Stimulated activated CD4-positive, alpha-beta T cell treated with anti-CD3 and anti-CD28 coated beads, Interleukin-4, amount 100 ng/mL, for 48 hours (primary cell): ENCODE results near the gene KCNA2.

ENCODE experiments used
- DNase-seq, 2 donors: peaks; one replicate each; pipeline ENCODE4 v3.0.0-alpha.2; 2020; ENCODE audit warnings: low read depth in 2 of 2

KCNA2 gene

GRCh38 chr1:110605901-110606656 is at the start of gene KCNA2:
KCNA2 (minus strand) TSS chr1:110606358; CDS start chr1:110604782, 1,576 bp downstream.
- no peak for DNase-seq

GRCh38 chr1:110650609-110651008 is 44.5 kb upstream of the KCNA2 start:
- no peak for DNase-seq

GRCh38 chr1:110648417-110648816 is 42.3 kb upstream of the KCNA2 start:
- DNase-seq = no peak

GRCh38 chr1:110647254-110647891 is 41.2 kb upstream of the KCNA2 start:
- DNase-seq = no peak

- no peak for DNase-seq
Measured at GRCh38 chr1:110645821-110646735, 39.9 kb upstream of the KCNA2 start.

GRCh38 chr1:110645211-110645610 is 39.1 kb upstream of the KCNA2 start:
- DNase-seq = no peak

- no peak for DNase-seq
Measured at GRCh38 chr1:110643879-110644472, 37.8 kb upstream of the KCNA2 start.

GRCh38 chr1:110639724-110640386 is 33.7 kb upstream of the KCNA2 start:
- no peak for DNase-seq

GRCh38 chr1:110638556-110638955 is 32.4 kb upstream of the KCNA2 start:
- DNase-seq = no peak

GRCh38 chr1:110638058-110638457 is 31.9 kb upstream of the KCNA2 start:
- DNase-seq = no peak

GRCh38 chr1:110637475-110637874 is 31.3 kb upstream of the KCNA2 start:
- no peak for DNase-seq

- DNase-seq = no peak
Measured at GRCh38 chr1:110636149-110636935, 30.2 kb upstream of the KCNA2 start.

- no peak for DNase-seq
Measured at GRCh38 chr1:110635434-110635833, 29.3 kb upstream of the KCNA2 start.

GRCh38 chr1:110634455-110635311 is 28.5 kb upstream of the KCNA2 start:
- peak; percentile 52 to 76 for DNase-seq

GRCh38 chr1:110634086-110634454 is 27.9 kb upstream of the KCNA2 start:
- DNase-seq = no peak

GRCh38 chr1:110633646-110634030 is 27.5 kb upstream of the KCNA2 start:
- no peak for DNase-seq

- DNase-seq = no peak
Measured at GRCh38 chr1:110631836-110632620, 25.9 kb upstream of the KCNA2 start.

GRCh38 chr1:110630839-110631663 is 24.9 kb upstream of the KCNA2 start:
- DNase-seq = peak; percentile 79
